K562 (cell line): Measurements from ENCODE around the gene SOX8. TPM values are rescaled to one million over a fixed set of nuclear protein-coding genes. Genes with fewer than 3 reads are reported as not detected.

ENCODE experiments used
- ATAC-seq: fragments of 200-7000 bp; cut with Tn5 transposase; 3 replicates; pipeline ENCODE4 v1.9.1; 2020; ENCODE audit warnings: moderate library complexity
- BruUV-seq: library from RNA; stranded (reverse); fragments of 400-500 nt; replicated peaks from 2 replicates; lab custom pipeline; 2021; lab: Mats Ljungman, UMichigan
- CTCF ChIA-PET: fragments of 300-600 bp; formaldehyde crosslinking; extraction: SDS; loops from one replicate; lab custom pipeline; 2021; ENCODE audit warnings: low intra/inter-chr PET ratio; lab: Yijun Ruan, JAX
- POLR2A ChIA-PET: fragments of 300-600, 350-650 bp; sonication (Branson Sonifier 250); formaldehyde crosslinking; extraction: SDS; loops from one replicate; lab custom pipeline; 2021; ENCODE audit warnings: antibody characterized with exemption, inconsistent platforms; lab: Yijun Ruan, JAX
- DNase-seq, 4 experiments: peaks; one replicate each; pipeline versions ENCODE4 v3.0.0 to v3.0.0-alpha.2; 2011 to 2018; ENCODE audit warnings: low spot score in 3 of 4, mixed read lengths in 3 of 4; ENCODE audit errors: extremely low read depth in 1 of 4
- FAIRE-seq: peaks from 2 replicates; lab custom pipeline; 2011; peaks lifted over from hg19 to GRCh38; lab: Jason Lieb, UNC
- H2AFZ ChIP-seq: 2 replicates; pipeline ENCODE4 v1.6.0; 2011; ENCODE audit warnings: low read depth, low read length, control low read depth, inconsistent platforms
- H3K27ac ChIP-seq: fragments of 200-600 bp; 3 replicates; pipeline ENCODE4 v1.8.0; 2011; ENCODE audit warnings: low read depth, mild to moderate bottlenecking, control low read depth, inconsistent platforms, low read length, moderate library complexity, mixed read lengths; ENCODE audit errors: extremely low read depth
- H3K27me3 ChIP-seq, 2 experiments: fragments of 300-600 bp in 1 of 2; 2 replicates in 1 of 2; 3 replicates in 1 of 2; pipeline versions ENCODE4 v1.6.0 to v1.8.0; 2011; ENCODE audit warnings: inconsistent platforms in 2 of 2, low read length in 2 of 2, mild to moderate bottlenecking in 1 of 2, mixed read lengths in 1 of 2, moderate library complexity in 1 of 2; ENCODE audit not compliant: control insufficient read depth in 2 of 2, insufficient read depth in 2 of 2
- H3K36me3 ChIP-seq: fragments of 300-600 bp; 3 replicates; pipeline ENCODE4 v1.8.0; 2011; ENCODE audit warnings: mild to moderate bottlenecking, low read length, inconsistent platforms; ENCODE audit not compliant: control insufficient read depth, insufficient read depth
- H3K4me1 ChIP-seq, 2 experiments: fragments of 200-600 bp in 1 of 2; replicated peaks in 1 of 2; 2 replicates in 1 of 2; 3 replicates in 1 of 2; pipeline versions ENCODE4 v1.5.1 to v1.8.0; 2011; ENCODE audit warnings: inconsistent platforms in 2 of 2, low read length in 2 of 2, mild to moderate bottlenecking in 1 of 2, mixed read lengths in 1 of 2, moderate library complexity in 1 of 2; ENCODE audit not compliant: control insufficient read depth in 2 of 2, insufficient read depth in 2 of 2
- H3K4me2 ChIP-seq: 2 replicates; pipeline ENCODE4 v1.6.1; 2011; ENCODE audit warnings: low read length, control low read depth, inconsistent platforms, mixed read lengths; ENCODE audit not compliant: insufficient read depth
- H3K4me3 ChIP-seq: fragments of 200-600 bp; sonication (generic), shearing (Covaris generic); 2 replicates; pipeline ENCODE4 v1.5.1; 2016; ENCODE audit warnings: control low read depth, inconsistent platforms
- H3K79me2 ChIP-seq: fragments of 200-600 bp; 3 replicates; pipeline ENCODE4 v1.8.0; 2011; ENCODE audit warnings: low read length, inconsistent platforms; ENCODE audit not compliant: control insufficient read depth, insufficient read depth
- H3K9ac ChIP-seq, 2 experiments: 2 replicates each; pipeline versions ENCODE4 v1.6.0 to v1.6.1; 2011; ENCODE audit warnings: low read depth in 2 of 2, low read length in 2 of 2, control low read depth in 1 of 2, inconsistent platforms in 1 of 2, mild to moderate bottlenecking in 1 of 2, mixed read lengths in 1 of 2; ENCODE audit not compliant: insufficient read depth in 1 of 2
- H3K9me1 ChIP-seq: one replicate; pipeline ENCODE4 v1.6.0; 2011; ENCODE audit warnings: inconsistent platforms, mild to moderate bottlenecking, low read length, moderate library complexity; ENCODE audit not compliant: control insufficient read depth, insufficient read depth
- H3K9me3 ChIP-seq: replicated peaks from 2 replicates; pipeline ENCODE4 v1.5.1; 2011; ENCODE audit warnings: low read depth, low read length, inconsistent platforms; ENCODE audit not compliant: control insufficient read depth, insufficient read depth
- H4K20me1 ChIP-seq: replicated peaks from 2 replicates; pipeline ENCODE4 v1.6.1; 2011; ENCODE audit warnings: low read length, inconsistent platforms, mixed read lengths; ENCODE audit not compliant: control insufficient read depth, insufficient read depth
- ARID1B ChIP-seq: fragments of 450-650 bp; IDR thresholded peaks from 2 replicates; pipeline ENCODE4 v1.6.1; 2016; ENCODE audit warnings: antibody characterized with exemption, mild to moderate bottlenecking, inconsistent platforms
- CBX5 ChIP-seq: IDR thresholded peaks from 2 replicates; pipeline ENCODE4 v1.6.1; 2014; ENCODE audit warnings: low read depth, borderline replicate concordance
- COPS2 ChIP-seq: fragments of 450-650 bp; conservative IDR thresholded peaks from 2 replicates; pipeline ENCODE4 v1.6.1; 2016; ENCODE audit warnings: mild to moderate bottlenecking, moderate library complexity
- ETV5 ChIP-seq: sonication (generic); formaldehyde crosslinking; IDR thresholded peaks from 2 replicates; pipeline ENCODE4 v1.4.0; 2020; ENCODE audit warnings: low read depth, mild to moderate bottlenecking, missing genetic modification reagents
- FOXJ3 ChIP-seq: sonication (generic); formaldehyde crosslinking; IDR thresholded peaks from 2 replicates; pipeline ENCODE4 v1.4.0; 2020; ENCODE audit warnings: mild to moderate bottlenecking, missing genetic modification reagents
- HNRNPK ChIP-seq: fragments of 200-400 bp; formaldehyde crosslinking; IDR thresholded peaks from one replicate; pipeline ENCODE4 v1.6.1; 2018; ENCODE audit warnings: mild to moderate bottlenecking, low read depth, low read length; ENCODE audit not compliant: poor library complexity, severe bottlenecking
- KLF6 ChIP-seq: fragments of 250-450 bp; sonication (Bioruptor Pico); IDR thresholded peaks from 2 replicates; pipeline ENCODE4 v1.4.0; 2020; ENCODE audit warnings: mild to moderate bottlenecking, moderate library complexity, borderline replicate concordance
- MCM5 ChIP-seq: fragments of 450-650 bp; IDR thresholded peaks from 2 replicates; pipeline ENCODE4 v1.6.1; 2016; ENCODE audit warnings: low read depth
- NFIC ChIP-seq: fragments of 450-650 bp; IDR thresholded peaks from 2 replicates; pipeline ENCODE4 v1.6.1; 2017; ENCODE audit warnings: mild to moderate bottlenecking, inconsistent platforms
- SOX6 ChIP-seq: fragments of 450-650 bp; IDR thresholded peaks from 2 replicates; pipeline ENCODE4 v1.6.1; 2014; ENCODE audit warnings: mild to moderate bottlenecking
- THAP12 ChIP-seq: fragments of 250-450 bp; sonication (Bioruptor Pico); IDR thresholded peaks from 2 replicates; pipeline ENCODE4 v1.9.0; 2021; ENCODE audit warnings: mild to moderate bottlenecking, inconsistent platforms
- TRIM25 ChIP-seq: fragments of 450-650 bp; IDR thresholded peaks from 2 replicates; pipeline ENCODE4 v1.7.0; 2016; ENCODE audit warnings: borderline replicate concordance
- ZBTB33 ChIP-seq: sonication (generic); formaldehyde crosslinking; IDR thresholded peaks from 2 replicates; pipeline ENCODE4 v1.8.1; 2023; ENCODE audit warnings: mild to moderate bottlenecking, missing genetic modification reagents
- ZC3H4 ChIP-seq: sonication (generic); formaldehyde crosslinking; IDR thresholded peaks from 2 replicates; pipeline ENCODE4 v1.9.0; 2021; ENCODE audit warnings: missing genetic modification reagents, borderline replicate concordance
- ZNF785 ChIP-seq: fragments of 250-450 bp; sonication (Bioruptor Pico); IDR thresholded peaks from 2 replicates; pipeline ENCODE4 v1.4.0; 2020; ENCODE audit warnings: mild to moderate bottlenecking
- WGBS: fragments of 100-300 bp; shearing (Covaris generic); methylation state at CpG from one replicate; pipeline ENCODE4 v1.1.6; 2016; ENCODE audit warnings: low coverage, mixed read lengths; ENCODE audit not compliant: insufficient coverage; ENCODE audit errors: missing lambda C conversion rate; 5-methylcytosine and 5-hydroxymethylcytosine counted together
- in situ Hi-C: fragments of 300-500 bp; cut with MboI; formaldehyde crosslinking; loops from 4 replicates; pipeline ENCODE4 v1.15.0; 2018; ENCODE audit warnings: inconsistent platforms, mixed read lengths
- intact Hi-C: fragments of 100-400 bp; cut with micrococcal nuclease; formaldehyde crosslinking; loops from 2 replicates; pipeline ENCODE4 v1.14.2; 2022
- polyA plus RNA-seq, 8 experiments: library from polyadenylated mRNA; depleted of rRNA in 4 of 8; stranded (reverse) in 5 of 8; unstranded in 3 of 8; fragments of >200 nt; fragmentation: Nextera tagmentation in 2 of 8; fragmentation: Illumina TruSeq in 1 of 8; extraction: Ambion mirVana in 2 of 8; extraction: Trizol in 1 of 8; gene quantifications; 2 replicates each; pipeline versions ENCODE4 v1.2.1 to v1.2.3, GENCODE V29; 2011 to 2014; ENCODE audit warnings: inconsistent platforms in 1 of 8, missing spikeins in 1 of 8
- total RNA-seq, 7 experiments: library from RNA; depleted of rRNA in 6 of 7; stranded (reverse); fragments of >200 nt in 6 of 7; fragmentation: Illumina TruSeq in 2 of 7; extraction: Trizol in 2 of 7; gene quantifications; 2 replicates each; pipeline versions ENCODE4 v1.2.1 to v1.2.3, GENCODE V29; 2011 to 2021; ENCODE audit warnings: low replicate concordance in 1 of 7

The SOX8 gene
- total and polyA plus RNA-seq, 9 of the 15 experiments (the other 6 are each of a cell fraction or from before 2014, with no cell fraction given): 0.07 to 0.15 (median 0.15) TPM; not detected in 6

GRCh38 chr16:969508-970385 lies 11.8 kb upstream of the SOX8 start:
- POLR2A ChIA-PET: interaction anchor here (0.5 kb wide), 1 partner anchor 850 kb away, joined by 3 read pairs; no protein-coding TSS in a partner anchor
- no peaks in the 10 kb centered on the region for H3K9me1 ChIP-seq
- H3K9ac ChIP-seq: peak overlapping the region; percentile 83 to 96; a peak in 3 of 4 replicates
- H4K20me1 ChIP-seq: peaks cover 5% of the 10 kb centered on the region; the same call in 1 of the 2 replicates
- intact Hi-C loops: no loop called here
- WGBS: 67% methylated on average over 36 of the region's 55 CpGs
- peak overlapping the region; percentile 80; the same call in 2 of the 3 replicates for H3K27ac ChIP-seq
- TSS peak; percentile 47 for BruUV-seq
- in situ Hi-C loops: no loop called here
- peaks cover 27 to 38% of the 10 kb centered on the region in 2 experiments for H3K27me3 ChIP-seq
- FAIRE-seq (no peak), ATAC-seq (peak; percentile 13; the same call in 2 of the 3 replicates), DNase-seq (peak in 2 of 4 experiments; percentile 27 to 54)
- H3K4me3 ChIP-seq: peak overlapping the region; percentile 96
- peak overlapping the region; percentile 90 for H3K4me2 ChIP-seq
- H3K9me3 ChIP-seq: no peaks in the 10 kb centered on the region
- 0 out of 3 replicates have a peak, but pooled peaks cover 8% of the 10 kb centered on the region for H3K79me2 ChIP-seq
- CTCF ChIA-PET: no interaction called here
- H3K36me3 ChIP-seq: no peaks in the 10 kb centered on the region; the same call in 2 of the 3 replicates
- peak overlapping the region; percentile 95 for H2AFZ ChIP-seq
- H3K4me1 ChIP-seq: peaks cover 4 to 49% of the 10 kb centered on the region in 2 experiments; a peak in 3 of 5 replicates
- TF ChIP-seq COPS2: no peak
- no peak for TF ChIP-seq KLF6 (CRISPR knock-in tag)
- no peak for TF ChIP-seq FOXJ3
- TF ChIP-seq ZC3H4 (CRISPR knock-in tag): 0 out of 2 replicates have a peak, but pooled peaks have one; percentile 69
- no peak for TF ChIP-seq ARID1B
- no peak for TF ChIP-seq CBX5
- TF ChIP-seq MCM5: no peak
- TF ChIP-seq ETV5 (CRISPR knock-in tag): no peak
- TF ChIP-seq ZNF785 (CRISPR knock-in tag): no peak
- TF ChIP-seq ZBTB33 (CRISPR knock-in tag): 0 out of 2 replicates have a peak, but pooled peaks have one; percentile 19
- peak; percentile 25; the same call in 1 of the 2 replicates for TF ChIP-seq THAP12 (CRISPR knock-in tag)
- TF ChIP-seq HNRNPK: no peak
- TF ChIP-seq TRIM25: no peak
- peak; percentile 34; the same call in 1 of the 2 replicates for TF ChIP-seq NFIC
- no peak for TF ChIP-seq SOX6
